ENCODE data around the gene AR.

AR gene

DNA sequence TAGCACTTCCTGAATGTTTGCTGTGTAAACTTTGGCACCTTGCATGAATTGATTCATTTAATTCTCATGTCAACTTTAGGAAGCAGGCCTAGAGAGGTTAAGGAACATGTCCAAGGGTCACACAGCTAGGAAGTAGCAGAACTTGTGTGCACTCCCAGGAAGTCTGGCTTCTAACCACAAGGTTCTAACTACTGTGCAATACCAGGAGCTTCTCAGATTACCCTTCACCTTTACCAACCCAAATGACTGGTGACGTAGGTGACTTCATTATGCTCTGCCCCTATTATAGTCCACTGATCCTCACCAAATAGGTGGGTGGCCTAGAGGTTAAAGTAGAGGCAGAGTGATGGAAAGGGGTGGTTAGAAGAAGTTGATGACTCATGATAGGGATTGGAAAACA, 14.4 kb downstream of the AR start:
- FAIRE-seq (no peak), DNase-seq (ENCODE audit: insufficient read length, low spot score) (no peak)
- TF ChIP-seq PAX5 (IDR thresholded peaks at IDR 0.05; ENCODE audit: insufficient read depth, low read length, severe bottlenecking) = no peak
- no peak for TF ChIP-seq SPI1 (IDR thresholded peaks at IDR 0.05; ENCODE audit: low read depth, low read length)
- TF ChIP-seq POLR2AphosphoS5 (IDR thresholded peaks at IDR 0.05; ENCODE audit: low read depth, low read length) = no peak
- no peak for TF ChIP-seq POU2F2 (IDR thresholded peaks at IDR 0.05; ENCODE audit: low read depth, low read length)
- no peak for TF ChIP-seq TAF1 (IDR thresholded peaks at IDR 0.05; ENCODE audit: low read depth, low read length)
- TF ChIP-seq POLR2A (IDR thresholded peaks at IDR 0.05; ENCODE audit: low read depth, low read length) = no peak

DNA sequence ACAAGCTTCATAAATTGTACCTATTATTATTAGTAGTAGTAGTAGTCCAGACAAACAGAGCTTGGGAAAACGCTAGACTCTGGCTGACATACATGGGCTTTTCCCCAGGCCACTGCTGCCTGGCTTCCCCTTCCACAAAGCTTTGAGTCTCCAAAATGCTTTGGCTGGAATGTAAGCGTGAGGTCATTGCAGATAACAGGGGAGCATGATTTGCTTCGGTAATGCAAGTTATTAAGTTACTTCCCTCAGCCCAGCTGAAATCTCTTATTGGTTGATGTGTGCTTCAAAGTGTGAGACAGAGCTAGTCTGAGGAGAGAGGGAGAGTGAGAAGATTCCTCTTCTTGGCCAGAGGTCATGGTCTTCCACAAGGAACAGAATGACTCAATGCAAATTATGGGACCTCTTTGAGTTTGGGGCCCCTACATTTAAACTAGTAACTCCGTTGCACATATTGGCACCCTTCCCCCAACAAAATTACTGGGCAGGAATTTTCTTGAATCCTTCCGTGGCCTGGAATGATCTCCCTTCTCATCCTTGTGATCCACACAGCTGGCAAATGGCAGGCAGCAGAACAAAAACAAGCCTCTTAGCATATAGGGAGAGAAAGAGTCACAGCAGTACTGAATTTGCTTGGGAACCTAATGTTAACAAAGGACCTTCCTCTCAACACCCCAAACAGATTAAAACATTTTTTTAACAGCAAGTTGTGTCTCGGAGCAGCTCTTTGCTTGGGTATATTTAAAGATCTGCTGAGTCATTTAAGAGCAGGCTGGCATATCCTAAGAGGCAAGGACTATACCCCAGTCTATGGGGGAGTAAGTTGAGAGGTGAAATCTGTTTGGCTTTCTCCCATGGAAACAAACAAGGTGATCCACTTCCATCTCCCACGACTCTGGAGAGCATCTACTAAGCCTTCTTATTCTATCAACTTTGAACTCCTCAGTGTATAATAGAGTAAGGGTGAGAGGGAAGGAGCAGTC, 19.9 kb downstream of the AR start:
- TF ChIP-seq PAX5 (IDR thresholded peaks at IDR 0.05; ENCODE audit: insufficient read depth, low read length, severe bottlenecking) = no peak
- TF ChIP-seq SPI1 (IDR thresholded peaks at IDR 0.05; ENCODE audit: low read depth, low read length) = no peak
- no peak for TF ChIP-seq POU2F2 (IDR thresholded peaks at IDR 0.05; ENCODE audit: low read depth, low read length)
- TF ChIP-seq POLR2AphosphoS5 (IDR thresholded peaks at IDR 0.05; ENCODE audit: low read depth, low read length) = no peak
- no peak for TF ChIP-seq POLR2A (IDR thresholded peaks at IDR 0.05; ENCODE audit: low read depth, low read length)
- no peak for TF ChIP-seq TAF1 (IDR thresholded peaks at IDR 0.05; ENCODE audit: low read depth, low read length)
- DNase-seq (ENCODE audit: insufficient read length, low spot score) = no peak
- no peak for FAIRE-seq

DNA sequence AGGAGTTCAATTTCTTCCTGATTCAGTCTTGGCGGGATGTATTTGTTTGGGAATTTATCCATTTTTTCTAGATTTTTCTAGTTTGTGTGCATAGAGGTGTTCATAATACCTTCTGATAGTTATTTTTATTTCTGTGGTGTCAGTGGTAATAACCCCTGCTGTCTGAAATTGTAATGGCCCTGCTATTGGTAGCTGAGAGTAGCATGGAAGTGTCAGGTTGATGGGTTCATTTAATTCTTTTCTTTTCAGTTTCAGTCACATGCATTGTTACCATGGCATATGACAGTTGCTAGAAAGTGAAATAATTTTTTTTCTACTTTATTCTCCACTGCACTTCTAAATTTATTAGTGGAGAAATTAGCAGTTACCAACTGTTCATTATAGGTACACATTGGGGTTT, 20.7 kb downstream of the AR start:
- no peak for TF ChIP-seq POU2F2 (IDR thresholded peaks at IDR 0.05; ENCODE audit: low read depth, low read length)
- TF ChIP-seq SPI1 (IDR thresholded peaks at IDR 0.05; ENCODE audit: low read depth, low read length) = no peak
- no peak for TF ChIP-seq POLR2AphosphoS5 (IDR thresholded peaks at IDR 0.05; ENCODE audit: low read depth, low read length)
- TF ChIP-seq TAF1 (IDR thresholded peaks at IDR 0.05; ENCODE audit: low read depth, low read length) = no peak
- no peak for TF ChIP-seq POLR2A (IDR thresholded peaks at IDR 0.05; ENCODE audit: low read depth, low read length)
- no peak for TF ChIP-seq PAX5 (IDR thresholded peaks at IDR 0.05; ENCODE audit: insufficient read depth, low read length, severe bottlenecking)
- DNase-seq (ENCODE audit: insufficient read length, low spot score) (no peak), FAIRE-seq (no peak)

DNA sequence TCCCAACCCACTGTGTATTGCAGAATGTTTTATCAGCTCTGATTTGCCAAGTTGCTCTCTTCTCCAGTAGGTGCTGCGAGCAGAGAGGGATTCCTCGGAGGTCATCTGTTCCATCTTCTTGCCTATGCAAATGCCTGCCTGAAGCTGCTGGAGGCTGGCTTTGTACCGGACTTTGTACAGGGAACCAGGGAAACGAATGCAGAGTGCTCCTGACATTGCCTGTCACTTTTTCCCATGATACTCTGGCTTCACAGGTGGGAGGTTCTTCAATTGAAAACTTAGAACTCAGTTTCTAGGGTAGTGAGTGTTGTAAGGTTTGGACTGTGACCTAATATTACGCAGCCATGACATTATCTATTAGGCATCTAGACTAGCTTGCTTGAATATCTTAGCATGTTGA, 24.9 kb downstream of the AR start:
- no peak for TF ChIP-seq POU2F2 (IDR thresholded peaks at IDR 0.05; ENCODE audit: low read depth, low read length)
- FAIRE-seq = no peak
- no peak for DNase-seq (ENCODE audit: insufficient read length, low spot score)

DNA sequence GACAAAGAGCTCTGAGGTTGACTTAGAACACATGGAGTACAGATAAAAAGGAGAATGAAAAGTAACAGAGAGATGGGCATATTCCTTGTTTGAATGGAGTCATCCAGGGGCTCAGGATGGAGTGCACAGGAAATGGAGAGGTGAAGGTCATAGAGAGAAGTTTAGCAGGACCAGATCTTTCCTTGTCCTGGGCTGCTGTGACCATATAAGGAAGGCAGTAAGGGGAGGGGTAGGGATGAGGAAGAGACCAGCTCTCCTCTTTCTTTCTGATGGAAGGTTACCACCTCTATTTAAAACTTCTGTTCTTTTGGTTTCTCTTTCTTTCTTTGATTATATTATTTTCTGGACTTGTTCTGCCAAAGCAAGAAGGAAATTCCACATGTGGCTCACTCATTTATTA, 27.0 kb downstream of the AR start:
- no peak for DNase-seq (ENCODE audit: insufficient read length, low spot score)
- TF ChIP-seq TAF1 (IDR thresholded peaks at IDR 0.05; ENCODE audit: low read depth, low read length) (no peak), POLR2A (IDR thresholded peaks at IDR 0.05; ENCODE audit: low read depth, low read length) (no peak), POU2F2 (IDR thresholded peaks at IDR 0.05; ENCODE audit: low read depth, low read length) (no peak), POLR2AphosphoS5 (IDR thresholded peaks at IDR 0.05; ENCODE audit: low read depth, low read length) (no peak), PAX5 (IDR thresholded peaks at IDR 0.05; ENCODE audit: insufficient read depth, low read length, severe bottlenecking) (no peak), SPI1 (IDR thresholded peaks at IDR 0.05; ENCODE audit: low read depth, low read length) (no peak)
- no peak for FAIRE-seq

DNA sequence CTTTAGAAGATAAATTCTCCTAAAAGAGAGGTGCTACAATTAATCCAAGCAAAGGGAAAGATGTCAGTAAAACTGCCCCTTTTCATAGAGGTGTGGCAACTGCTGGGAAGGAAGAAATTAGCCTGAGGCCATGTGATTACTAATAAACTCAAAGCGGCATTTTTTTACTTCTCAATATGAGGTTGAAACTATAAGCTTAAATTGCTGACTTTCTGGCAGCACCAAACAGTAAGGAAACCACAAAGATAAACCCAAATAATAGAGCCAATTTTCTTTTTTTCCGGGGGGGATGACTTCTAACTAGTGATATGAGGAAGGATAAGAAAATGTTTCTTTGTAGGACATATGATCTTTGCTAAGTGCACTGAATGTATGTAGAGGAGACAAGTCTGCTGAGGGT, 30.9 kb downstream of the AR start:
- FAIRE-seq (no peak), DNase-seq (ENCODE audit: insufficient read length, low spot score) (no peak)
- TF ChIP-seq PAX5 (IDR thresholded peaks at IDR 0.05; ENCODE audit: insufficient read depth, low read length, severe bottlenecking) (no peak), POLR2AphosphoS5 (IDR thresholded peaks at IDR 0.05; ENCODE audit: low read depth, low read length) (no peak), SPI1 (IDR thresholded peaks at IDR 0.05; ENCODE audit: low read depth, low read length) (no peak), TAF1 (IDR thresholded peaks at IDR 0.05; ENCODE audit: low read depth, low read length) (no peak), POLR2A (IDR thresholded peaks at IDR 0.05; ENCODE audit: low read depth, low read length) (no peak), POU2F2 (IDR thresholded peaks at IDR 0.05; ENCODE audit: low read depth, low read length) (no peak)

DNA sequence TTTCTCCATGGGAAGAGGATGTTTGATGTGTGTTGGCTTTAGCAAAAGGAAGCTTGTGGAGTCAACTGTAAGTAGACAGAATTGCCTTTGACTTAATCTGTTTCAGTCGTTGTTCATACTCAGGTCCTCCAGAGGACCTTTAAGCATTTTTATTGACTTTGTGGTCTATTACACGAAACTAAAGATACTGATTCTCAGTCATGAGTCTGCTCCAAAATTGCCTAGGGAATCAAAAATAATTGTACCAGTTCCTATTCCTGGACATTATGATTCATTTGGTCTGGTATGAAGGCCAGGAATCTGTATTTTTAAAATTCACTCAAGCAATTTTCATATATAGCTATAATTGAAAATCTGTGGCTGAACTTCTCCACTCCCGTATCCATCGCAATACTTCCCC, 38.6 kb downstream of the AR start:
- FAIRE-seq (no peak), DNase-seq (ENCODE audit: insufficient read length, low spot score) (no peak)
- TF ChIP-seq TAF1 (IDR thresholded peaks at IDR 0.05; ENCODE audit: low read depth, low read length) (no peak), POU2F2 (IDR thresholded peaks at IDR 0.05; ENCODE audit: low read depth, low read length) (no peak), POLR2A (IDR thresholded peaks at IDR 0.05; ENCODE audit: low read depth, low read length) (no peak), POLR2AphosphoS5 (IDR thresholded peaks at IDR 0.05; ENCODE audit: low read depth, low read length) (no peak), SPI1 (IDR thresholded peaks at IDR 0.05; ENCODE audit: low read depth, low read length) (no peak), PAX5 (IDR thresholded peaks at IDR 0.05; ENCODE audit: insufficient read depth, low read length, severe bottlenecking) (no peak)

DNA sequence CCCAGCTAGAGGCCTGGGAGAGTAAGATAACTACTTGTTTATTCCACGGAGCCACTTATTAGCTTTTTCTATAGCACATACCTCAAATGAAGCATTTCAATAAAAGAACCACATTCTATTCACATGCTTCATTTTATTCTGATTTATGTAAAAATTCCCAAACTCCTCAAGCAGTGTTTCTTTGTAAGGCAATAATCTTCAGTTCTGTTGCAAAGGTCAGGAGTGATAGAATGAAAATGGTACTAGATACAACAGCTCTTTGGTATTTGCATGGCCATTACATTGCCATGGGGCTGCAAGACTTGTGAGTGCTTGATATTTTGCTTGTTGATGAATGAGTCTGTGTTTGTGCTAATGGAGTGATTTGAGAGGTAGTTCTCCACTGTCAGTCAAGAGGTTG, 39.4 kb downstream of the AR start:
- TF ChIP-seq TAF1 (IDR thresholded peaks at IDR 0.05; ENCODE audit: low read depth, low read length) (no peak), POLR2AphosphoS5 (IDR thresholded peaks at IDR 0.05; ENCODE audit: low read depth, low read length) (no peak), POLR2A (IDR thresholded peaks at IDR 0.05; ENCODE audit: low read depth, low read length) (no peak), SPI1 (IDR thresholded peaks at IDR 0.05; ENCODE audit: low read depth, low read length) (no peak), POU2F2 (IDR thresholded peaks at IDR 0.05; ENCODE audit: low read depth, low read length) (no peak), PAX5 (IDR thresholded peaks at IDR 0.05; ENCODE audit: insufficient read depth, low read length, severe bottlenecking) (no peak)
- FAIRE-seq (no peak), DNase-seq (ENCODE audit: insufficient read length, low spot score) (no peak)

DNA sequence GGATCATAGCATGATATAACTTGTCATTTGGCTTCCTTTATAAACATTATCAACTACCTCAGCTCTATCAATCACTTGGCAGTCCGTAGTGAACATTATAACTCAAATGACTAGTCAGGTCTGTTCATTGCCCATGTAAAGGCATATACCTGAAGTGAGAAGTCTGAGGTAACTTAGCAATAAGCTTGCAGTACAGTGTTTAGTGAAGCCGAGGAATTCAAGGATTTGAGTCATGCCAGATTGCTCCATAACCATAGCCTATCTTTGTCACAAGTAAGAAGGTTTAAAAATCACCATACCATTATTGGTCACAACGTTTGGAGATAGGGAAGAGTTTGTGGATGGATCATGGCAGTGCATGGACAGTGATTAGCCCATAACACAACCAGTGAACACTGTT, 41.6 kb downstream of the AR start:
- DNase-seq (ENCODE audit: insufficient read length, low spot score) = no peak
- no peak for FAIRE-seq
- TF ChIP-seq POU2F2 (IDR thresholded peaks at IDR 0.05; ENCODE audit: low read depth, low read length) (no peak), TAF1 (IDR thresholded peaks at IDR 0.05; ENCODE audit: low read depth, low read length) (no peak), POLR2AphosphoS5 (IDR thresholded peaks at IDR 0.05; ENCODE audit: low read depth, low read length) (no peak), PAX5 (IDR thresholded peaks at IDR 0.05; ENCODE audit: insufficient read depth, low read length, severe bottlenecking) (no peak), POLR2A (IDR thresholded peaks at IDR 0.05; ENCODE audit: low read depth, low read length) (no peak), SPI1 (IDR thresholded peaks at IDR 0.05; ENCODE audit: low read depth, low read length) (no peak)
